Retinal pigment epithelial cell (primary cell): ENCODE measurements around the gene DUSP21.
"Not testable (repeated sequence)": the region's sequence is repeated elsewhere in the genome, so short reads cannot be mapped to it uniquely, and the experiment has no call there.

Experiments
- DNase-seq: peaks from one replicate; pipeline ENCODE4 v3.0.0-alpha.2; 2010; ENCODE audit warnings: low read depth
- H3K4me3 ChIP-seq: 2 replicates; pipeline ENCODE4 v1.5.1; 2011; ENCODE audit warnings: mild to moderate bottlenecking, low read length, control low read depth, moderate library complexity
- TF ChIP-seq, protein P1 (sequence below): conservative IDR thresholded peaks from 2 replicates; pipeline ENCODE4 v1.5.1; 2011; ENCODE audit warnings: low read depth, low read length, control low read depth, inconsistent platforms

DUSP21 gene

GRCh38 chrX:44890247-44890646 is 46.4 kb downstream of the DUSP21 start:
- TF ChIP-seq, protein P1, sequence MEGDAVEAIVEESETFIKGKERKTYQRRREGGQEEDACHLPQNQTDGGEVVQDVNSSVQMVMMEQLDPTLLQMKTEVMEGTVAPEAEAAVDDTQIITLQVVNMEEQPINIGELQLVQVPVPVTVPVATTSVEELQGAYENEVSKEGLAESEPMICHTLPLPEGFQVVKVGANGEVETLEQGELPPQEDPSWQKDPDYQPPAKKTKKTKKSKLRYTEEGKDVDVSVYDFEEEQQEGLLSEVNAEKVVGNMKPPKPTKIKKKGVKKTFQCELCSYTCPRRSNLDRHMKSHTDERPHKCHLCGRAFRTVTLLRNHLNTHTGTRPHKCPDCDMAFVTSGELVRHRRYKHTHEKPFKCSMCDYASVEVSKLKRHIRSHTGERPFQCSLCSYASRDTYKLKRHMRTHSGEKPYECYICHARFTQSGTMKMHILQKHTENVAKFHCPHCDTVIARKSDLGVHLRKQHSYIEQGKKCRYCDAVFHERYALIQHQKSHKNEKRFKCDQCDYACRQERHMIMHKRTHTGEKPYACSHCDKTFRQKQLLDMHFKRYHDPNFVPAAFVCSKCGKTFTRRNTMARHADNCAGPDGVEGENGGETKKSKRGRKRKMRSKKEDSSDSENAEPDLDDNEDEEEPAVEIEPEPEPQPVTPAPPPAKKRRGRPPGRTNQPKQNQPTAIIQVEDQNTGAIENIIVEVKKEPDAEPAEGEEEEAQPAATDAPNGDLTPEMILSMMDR = no peak
- DNase-seq = no peak
- H3K4me3 ChIP-seq = no peak overlapping the region

GRCh38 chrX:44890687-44891086 is 46.9 kb downstream of the DUSP21 start:
- not testable (repeated sequence) for H3K4me3 ChIP-seq, DNase-seq

GRCh38 chrX:44891642-44892041 is 47.8 kb downstream of the DUSP21 start:
- TF ChIP-seq, protein P1 = no peak
- no peak for DNase-seq
- H3K4me3 ChIP-seq = no peak overlapping the region
